ENCODE data around the gene CLINT1. TPM values are rescaled to one million over a fixed set of nuclear protein-coding genes. Genes with fewer than 3 reads are reported as not detected.

CLINT1 gene
- total RNA-seq, 4 donors from 2014 or later = 66.3 to 94.7 (median 77.9) TPM

DNA sequence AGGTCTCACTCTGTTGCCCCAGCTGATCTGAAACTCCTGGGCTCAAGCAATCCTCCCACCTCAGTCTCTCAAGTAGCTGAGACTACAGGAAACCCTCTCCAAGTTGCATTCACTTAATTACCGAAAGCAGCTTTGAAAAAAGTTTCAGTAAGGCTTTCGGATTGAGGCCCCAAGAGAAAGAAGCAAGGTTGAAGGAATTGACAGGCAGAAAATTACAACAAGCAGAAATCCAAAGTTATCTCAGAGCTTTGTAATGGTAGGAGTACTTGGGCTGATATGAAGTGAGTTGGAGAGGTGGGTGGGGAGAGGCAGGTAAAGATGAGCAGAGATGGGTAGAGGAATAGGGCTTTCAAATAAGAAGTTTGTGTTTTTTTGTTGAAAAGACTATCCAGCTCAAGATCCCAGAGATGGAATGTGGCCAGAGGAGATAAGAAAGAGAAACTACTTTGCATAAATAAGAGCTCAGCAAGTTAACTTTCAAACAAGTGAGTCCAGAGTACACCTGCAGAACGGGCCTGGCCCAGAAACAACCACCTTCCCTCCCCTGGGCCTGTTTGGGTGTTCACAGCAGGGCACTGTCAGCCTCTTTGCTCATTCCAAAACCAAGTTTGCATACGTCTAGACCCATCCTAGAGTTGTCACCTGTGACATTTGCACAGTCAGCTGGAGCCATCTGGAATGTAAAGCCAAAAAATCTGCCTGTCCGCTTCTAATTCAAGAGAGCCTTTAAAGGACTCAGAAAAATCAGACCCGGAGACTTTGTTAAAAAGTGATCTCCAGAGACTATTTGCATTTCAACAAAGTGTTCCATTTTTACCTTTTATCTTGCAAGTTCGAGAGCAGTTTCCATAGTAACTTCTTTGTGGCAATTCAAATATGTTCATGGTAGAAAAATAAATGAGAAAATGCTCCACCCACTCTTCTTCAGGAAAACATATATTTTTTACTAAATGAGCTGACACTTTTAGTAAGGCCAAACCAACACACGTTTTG, 2.2 kb upstream of the CLINT1 start:
- no peak for TF ChIP-seq CTCF (IDR thresholded peaks at IDR 0.05; ENCODE audit: low read depth)

DNA sequence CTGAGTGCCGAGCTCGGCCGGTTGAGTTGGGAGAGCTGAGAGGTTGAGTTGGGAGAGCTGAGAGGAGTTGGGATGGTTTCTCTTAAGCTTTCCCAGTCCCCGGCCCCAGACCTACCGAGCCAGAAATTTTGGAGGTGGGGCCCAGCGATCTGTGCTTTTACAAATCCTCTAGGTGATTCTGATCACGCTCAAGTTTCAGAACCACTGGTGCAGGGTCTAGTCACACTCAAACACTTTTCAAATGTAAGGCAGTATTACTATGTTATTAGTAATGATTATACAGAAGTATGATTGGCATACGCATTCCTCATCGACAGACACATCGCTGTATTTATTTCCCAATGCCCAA, 256 bp upstream of the CLINT1 start:
- no peak for TF ChIP-seq CTCF (IDR thresholded peaks at IDR 0.05; ENCODE audit: low read depth)

- TF ChIP-seq CTCF (IDR thresholded peaks at IDR 0.05; ENCODE audit: low read depth) = no peak
Measured at GRCh38 chr5:157857816-157858526, 974 bp downstream of the CLINT1 start.

DNA sequence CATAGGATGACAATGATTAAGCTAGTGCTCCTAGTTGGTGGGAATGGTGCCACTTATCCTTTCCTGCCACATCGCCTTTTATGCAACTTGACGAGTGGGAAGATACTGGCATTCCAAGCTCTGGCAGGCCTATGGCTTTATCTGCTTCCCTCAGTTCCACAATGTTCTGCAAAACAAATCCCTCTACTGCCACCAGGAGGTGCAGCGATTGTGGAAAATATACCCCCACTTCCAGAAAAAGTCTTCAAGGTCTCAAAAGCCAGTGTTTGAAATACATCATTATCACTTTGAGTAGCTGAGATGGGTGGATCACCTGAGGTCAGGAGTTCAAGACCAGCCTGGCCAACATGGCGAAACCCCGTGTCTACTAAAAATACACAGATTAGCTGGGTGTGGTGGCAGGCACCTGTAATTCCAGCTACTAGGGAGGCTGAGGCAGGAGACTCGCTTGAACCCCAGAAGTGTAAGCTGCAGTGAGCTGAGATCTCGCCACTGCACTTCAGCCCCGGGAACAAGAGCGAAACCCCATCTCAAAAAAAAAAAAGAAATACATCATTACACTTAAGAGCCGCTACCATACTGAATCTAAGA, 3.4 kb downstream of the CLINT1 start:
- TF ChIP-seq CTCF (IDR thresholded peaks at IDR 0.05; ENCODE audit: low read depth) = no peak

- no peak for TF ChIP-seq CTCF (IDR thresholded peaks at IDR 0.05; ENCODE audit: low read depth)
Measured at GRCh38 chr5:157845914-157846598, 12.9 kb downstream of the CLINT1 start.

DNA sequence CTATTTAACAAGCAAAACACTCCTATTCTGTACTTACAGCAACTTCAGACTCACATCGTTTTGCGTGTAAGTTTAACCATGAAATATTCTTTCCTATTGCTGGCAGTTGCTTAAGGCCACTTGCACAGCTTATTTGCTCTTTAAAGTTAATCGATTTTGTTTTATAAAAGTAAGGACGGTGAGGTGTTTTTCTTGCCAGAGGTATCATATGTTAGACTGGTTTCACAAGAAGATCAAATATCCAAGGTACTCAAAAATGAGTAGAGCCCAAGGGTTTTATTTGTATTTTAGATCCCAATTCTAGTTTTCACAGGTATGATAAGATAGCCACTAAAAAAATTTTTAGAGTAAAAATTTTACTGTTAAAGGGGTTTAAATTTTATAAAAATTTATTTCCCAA, 16.2 kb downstream of the CLINT1 start:
- no peak for TF ChIP-seq CTCF (IDR thresholded peaks at IDR 0.05; ENCODE audit: low read depth)

All from subcutaneous adipose tissue (tissue), 4 donors.